Esophagus muscularis mucosa (tissue), 4 donors: Measurements from ENCODE around the gene TOM1L2. TPM values are rescaled to one million over a fixed set of nuclear protein-coding genes. Genes with fewer than 3 reads are reported as not detected.
A peak's percentile ranks its signal among the peaks of the same experiment; 100 is the strongest.

ENCODE experiments used
- DNase-seq: peaks from one replicate; pipeline ENCODE4 v3.0.0-alpha.2; 2017; ENCODE audit errors: extremely low spot score
- H3K27ac ChIP-seq, 4 donors: fragments of 200-600 bp; sonication (generic); replicated peaks in 1 of 4; 1 replicate in 3 of 4; 2 replicates in 1 of 4; pipeline ENCODE4 v1.5.1; 2016 to 2019; ENCODE audit warnings: mild to moderate bottlenecking in 1 of 4
- H3K27me3 ChIP-seq, 4 donors: fragments of 200-600 bp; sonication (generic); one replicate each; pipeline versions ENCODE4 v1.5.1 to v1.6.0; 2016 to 2019
- H3K36me3 ChIP-seq, 4 donors: fragments of 200-600 bp; sonication (generic); one replicate each; pipeline ENCODE4 v1.5.1; 2016 to 2019
- H3K4me1 ChIP-seq, 4 donors: fragments of 200-600 bp; sonication (generic); one replicate each; pipeline ENCODE4 v1.5.1; 2016 to 2019
- H3K4me3 ChIP-seq, 4 donors: fragments of 200-600 bp; sonication (generic); 1 replicate in 2 of 4; 2 replicates in 2 of 4; pipeline ENCODE4 v1.5.1; 2016 to 2019; ENCODE audit warnings: mild to moderate bottlenecking in 4 of 4, moderate library complexity in 1 of 4
- H3K9me3 ChIP-seq, 4 donors: fragments of 200-600 bp; sonication (generic); 1 replicate in 3 of 4; 2 replicates in 1 of 4; pipeline ENCODE4 v1.5.1; 2016 to 2019
- EP300 ChIP-seq: sonication (generic); formaldehyde crosslinking; IDR thresholded peaks from one replicate; pipeline ENCODE4 v1.6.1; 2017; ENCODE audit warnings: antibody characterized with exemption
- POLR2A ChIP-seq: fragments of 450-650 bp; IDR thresholded peaks from one replicate; pipeline ENCODE4 v1.6.1; 2017; ENCODE audit warnings: antibody characterized with exemption, moderate library complexity, mild to moderate bottlenecking, low read depth
- POLR2AphosphoS5 ChIP-seq, 2 donors: sonication (generic); formaldehyde crosslinking; IDR thresholded peaks; one replicate each; pipeline ENCODE4 v1.6.1; 2017; ENCODE audit warnings: antibody characterized with exemption in 2 of 2
- WGBS: methylation state at CpG from one replicate; pipeline ENCODE4 v1.1.5; 2018; 5-methylcytosine and 5-hydroxymethylcytosine counted together
- intact Hi-C: fragments of 100-400 bp; cut with DNase I; formaldehyde crosslinking; loops from one replicate; pipeline ENCODE4 v1.15.1; 2023
- total RNA-seq, 4 donors: library from RNA; depleted of rRNA; stranded (reverse); fragments of >200 nt; gene quantifications; one replicate each; pipeline versions ENCODE4 v1.1.0 to v1.2.1, GENCODE V29; 2016
- TF ChIP-seq, protein P1 (sequence below), 3 experiments: fragments of 200-600 bp in 2 of 3; fragments of 450-650 bp in 1 of 3; sonication (generic) in 2 of 3; IDR thresholded peaks; one replicate each; pipeline ENCODE4 v1.5.1; 2017 to 2019; ENCODE audit warnings: antibody characterized with exemption in 3 of 3, mild to moderate bottlenecking in 2 of 3, moderate library complexity in 1 of 3

Gene TOM1L2
- total RNA-seq, 4 donors from 2014 or later, result 64.4 to 96.9 (median 75.0) TPM

GRCh38 chr17:17819561-17819995 is 152.6 kb downstream of the TOM1L2 start:
- Histone ChIP-seq H3K27ac (peak overlapping the region in 1 of 4 donors; percentile 50), H3K27me3 (no peaks in the 10 kb centered on the region), H3K4me3 (no peak overlapping the region), H3K9me3 (no peaks in the 10 kb centered on the region), H3K36me3 (peaks cover 16 to 62% (median 46%) of the 10 kb centered on the region in 4 donors), H3K4me1 (peaks cover 47 to 95% (median 85%) of the 10 kb centered on the region in 4 donors)
- WGBS, result 27% methylated on average over 4 of the region's 12 CpGs
- intact Hi-C loops, result no loop called here
- TF ChIP-seq POLR2AphosphoS5 (IDR thresholded peaks at IDR 0.05) (peak in 1 of 2 donors; percentile 22), POLR2A (no peak)
- DNase-seq, result no peak

GRCh38 chr17:17819111-17819510 is 153.1 kb downstream of the TOM1L2 start:
- peak overlapping the region in 1 of 4 donors; percentile 50 for H3K27ac ChIP-seq
- TF ChIP-seq, protein P1, sequence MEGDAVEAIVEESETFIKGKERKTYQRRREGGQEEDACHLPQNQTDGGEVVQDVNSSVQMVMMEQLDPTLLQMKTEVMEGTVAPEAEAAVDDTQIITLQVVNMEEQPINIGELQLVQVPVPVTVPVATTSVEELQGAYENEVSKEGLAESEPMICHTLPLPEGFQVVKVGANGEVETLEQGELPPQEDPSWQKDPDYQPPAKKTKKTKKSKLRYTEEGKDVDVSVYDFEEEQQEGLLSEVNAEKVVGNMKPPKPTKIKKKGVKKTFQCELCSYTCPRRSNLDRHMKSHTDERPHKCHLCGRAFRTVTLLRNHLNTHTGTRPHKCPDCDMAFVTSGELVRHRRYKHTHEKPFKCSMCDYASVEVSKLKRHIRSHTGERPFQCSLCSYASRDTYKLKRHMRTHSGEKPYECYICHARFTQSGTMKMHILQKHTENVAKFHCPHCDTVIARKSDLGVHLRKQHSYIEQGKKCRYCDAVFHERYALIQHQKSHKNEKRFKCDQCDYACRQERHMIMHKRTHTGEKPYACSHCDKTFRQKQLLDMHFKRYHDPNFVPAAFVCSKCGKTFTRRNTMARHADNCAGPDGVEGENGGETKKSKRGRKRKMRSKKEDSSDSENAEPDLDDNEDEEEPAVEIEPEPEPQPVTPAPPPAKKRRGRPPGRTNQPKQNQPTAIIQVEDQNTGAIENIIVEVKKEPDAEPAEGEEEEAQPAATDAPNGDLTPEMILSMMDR (IDR thresholded peaks at IDR 0.05), result no peak
- no peak for TF ChIP-seq EP300
- no peak for TF ChIP-seq POLR2AphosphoS5 (IDR thresholded peaks at IDR 0.05)
- TF ChIP-seq POLR2A, result no peak
- H3K4me1 ChIP-seq, result peaks cover 47 to 95% (median 84%) of the 10 kb centered on the region in 4 donors
- no peaks in the 10 kb centered on the region for H3K27me3 ChIP-seq
- peaks cover 17 to 67% (median 50%) of the 10 kb centered on the region in 4 donors for H3K36me3 ChIP-seq
- 71% methylated on average over 10 of the region's 12 CpGs for WGBS
- no peak for DNase-seq
- H3K4me3 ChIP-seq, result no peak overlapping the region
- no peaks in the 10 kb centered on the region for H3K9me3 ChIP-seq
- intact Hi-C loops, result no loop called here

- no peaks in the 10 kb centered on the region for H3K9me3 ChIP-seq
- WGBS, result 81% methylated on average over 6 of the region's 10 CpGs
- H3K36me3 ChIP-seq, result peaks cover 20 to 77% (median 57%) of the 10 kb centered on the region in 4 donors
- H3K4me1 ChIP-seq, result peaks cover 44 to 97% (median 78%) of the 10 kb centered on the region in 4 donors
- H3K27ac ChIP-seq, result peak overlapping the region in 2 of 4 donors; percentile 43 to 51
- DNase-seq, result no peak
- intact Hi-C loops, result no loop called here
- TF ChIP-seq EP300 (no peak), POLR2AphosphoS5 (IDR thresholded peaks at IDR 0.05) (no peak), POLR2A (no peak)
- TF ChIP-seq, protein P1 (IDR thresholded peaks at IDR 0.05), result no peak
- no peaks in the 10 kb centered on the region for H3K27me3 ChIP-seq
- H3K4me3 ChIP-seq, result no peak overlapping the region
These were observed 154.1 kb downstream of the TOM1L2 start for GRCh38 chr17:17818088-17818526.

DNA sequence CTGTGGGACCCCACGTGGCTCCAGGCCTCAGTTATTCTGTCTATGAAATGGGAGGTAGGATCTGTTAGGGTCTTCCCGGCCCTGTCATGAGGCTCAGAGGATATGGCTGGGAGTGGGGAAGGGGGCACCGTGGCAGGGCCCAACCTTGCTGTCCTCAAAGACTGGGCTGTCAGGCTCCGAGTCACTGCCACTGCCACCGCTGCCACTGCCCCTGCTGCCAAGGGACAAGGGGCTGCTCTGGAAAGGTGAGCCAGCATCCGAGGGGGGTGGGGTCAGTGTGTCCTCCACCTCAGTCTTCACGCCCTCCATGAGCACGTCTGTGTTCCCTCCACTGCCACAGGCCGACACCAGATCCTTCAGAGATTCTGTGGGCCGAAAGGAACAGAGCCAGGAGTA is 154.7 kb downstream of the TOM1L2 start:
- Histone ChIP-seq H3K4me3 (no peak overlapping the region), H3K36me3 (peaks cover 23 to 82% (median 61%) of the 10 kb centered on the region in 4 donors), H3K4me1 (peaks cover 41 to 97% (median 77%) of the 10 kb centered on the region in 4 donors), H3K27me3 (no peaks in the 10 kb centered on the region), H3K9me3 (no peaks in the 10 kb centered on the region), H3K27ac (peak overlapping the region in 2 of 4 donors; percentile 43 to 51)
- DNase-seq, result no peak
- 93% methylated on average over 7 of the region's 10 CpGs for WGBS
- intact Hi-C loops, result no loop called here
- no peak for TF ChIP-seq EP300
- no peak for TF ChIP-seq POLR2A
- TF ChIP-seq, protein P1 (IDR thresholded peaks at IDR 0.05), result no peak
- TF ChIP-seq POLR2AphosphoS5 (IDR thresholded peaks at IDR 0.05), result no peak

DNA sequence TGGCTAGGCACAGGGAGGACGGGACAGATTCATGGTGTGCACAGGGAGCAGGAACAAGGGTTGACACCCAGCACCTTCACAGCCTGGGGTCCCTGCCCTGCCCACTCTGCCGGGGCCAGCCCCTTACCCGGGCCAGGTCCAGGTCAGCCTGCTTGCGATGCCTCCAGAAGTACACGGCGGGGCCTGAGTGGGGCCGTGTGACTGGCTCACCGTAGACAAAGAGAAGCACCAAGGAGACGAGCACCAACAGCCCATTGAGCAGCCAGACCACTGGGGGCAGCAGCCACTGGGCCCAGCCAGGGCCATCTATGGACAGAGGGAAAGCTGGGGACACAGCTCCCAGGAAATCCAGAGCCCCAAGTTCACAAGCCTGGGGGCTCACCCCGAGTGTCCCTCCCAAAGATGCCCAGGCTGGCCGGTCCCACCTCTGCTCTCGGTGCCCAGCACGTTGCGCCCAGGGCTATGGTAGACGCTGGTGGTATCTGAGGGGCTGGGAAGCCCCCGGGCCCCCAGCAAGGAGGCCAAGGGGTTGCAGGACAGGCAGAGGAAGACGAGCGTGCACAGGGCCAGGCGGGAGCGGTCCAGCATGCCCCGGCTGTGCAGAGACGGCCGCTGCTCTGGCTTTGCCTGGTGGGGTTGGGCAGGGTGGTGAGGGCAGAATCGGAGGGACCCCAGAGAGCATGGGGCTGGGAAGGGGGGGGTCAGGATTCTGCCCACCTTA is 155.2 kb downstream of the TOM1L2 start:
- Histone ChIP-seq H3K4me3 (no peak overlapping the region), H3K9me3 (no peaks in the 10 kb centered on the region), H3K4me1 (peaks cover 43 to 97% (median 77%) of the 10 kb centered on the region in 4 donors), H3K36me3 (peaks cover 23 to 84% (median 62%) of the 10 kb centered on the region in 4 donors), H3K27ac (no peak overlapping the region), H3K27me3 (no peaks in the 10 kb centered on the region)
- 86% methylated on average over 22 of the region's 24 CpGs for WGBS
- intact Hi-C loops, result no loop called here
- no peak for TF ChIP-seq POLR2A
- no peak for TF ChIP-seq POLR2AphosphoS5 (IDR thresholded peaks at IDR 0.05)
- no peak for TF ChIP-seq EP300
- TF ChIP-seq, protein P1 (IDR thresholded peaks at IDR 0.05), result no peak
- no peak for DNase-seq
